H9 (cell line): ENCODE data around the gene CYP17A1. TPM values are rescaled to one million over a fixed set of nuclear protein-coding genes. Genes with fewer than 3 reads are reported as not detected.

Source experiments
- DNase-seq: peaks from one replicate; pipeline ENCODE4 v3.0.0-alpha.2; 2017
- H2AFZ ChIP-seq: one replicate; pipeline ENCODE4 v1.6.1; 2013; ENCODE audit warnings: mild to moderate bottlenecking, low read length, control low read depth, moderate library complexity
- H2AK5ac ChIP-seq: 2 replicates; pipeline ENCODE4 v1.6.1; 2013; ENCODE audit warnings: low read length, control low read depth, mixed read lengths; ENCODE audit not compliant: insufficient read length
- H2BK120ac ChIP-seq: one replicate; pipeline ENCODE4 v1.6.1; 2013; ENCODE audit warnings: low read depth, mild to moderate bottlenecking, low read length, control low read depth, inconsistent platforms; ENCODE audit not compliant: poor library complexity, severe bottlenecking
- H2BK12ac ChIP-seq: 2 replicates; pipeline ENCODE4 v1.6.1; 2013; ENCODE audit warnings: low read length, control low read depth, mixed read lengths, low read depth; ENCODE audit not compliant: insufficient read length
- H2BK15ac ChIP-seq: 2 replicates; pipeline ENCODE4 v1.6.1; 2013; ENCODE audit warnings: low read depth, low read length, control low read depth
- H2BK20ac ChIP-seq: one replicate; pipeline ENCODE4 v1.6.1; 2013; ENCODE audit warnings: low read depth, mild to moderate bottlenecking, low read length, control low read depth, inconsistent platforms; ENCODE audit not compliant: poor library complexity, severe bottlenecking
- H2BK5ac ChIP-seq: 2 replicates; pipeline ENCODE4 v1.6.1; 2013; ENCODE audit warnings: low read length, control low read depth, mixed read lengths; ENCODE audit not compliant: insufficient read length
- H3K14ac ChIP-seq: 2 replicates; pipeline ENCODE4 v1.6.1; 2013; ENCODE audit warnings: low read length, control low read depth; ENCODE audit not compliant: insufficient read depth
- H3K18ac ChIP-seq: 2 replicates; pipeline ENCODE4 v1.6.1; 2013; ENCODE audit warnings: low read depth, mild to moderate bottlenecking, mixed read lengths, low read length, control low read depth; ENCODE audit not compliant: insufficient read length
- H3K23ac ChIP-seq: 2 replicates; pipeline ENCODE4 v1.6.1; 2013; ENCODE audit warnings: low read length, control low read depth, mixed read lengths, low read depth; ENCODE audit not compliant: insufficient read length
- H3K23me2 ChIP-seq: 2 replicates; pipeline ENCODE4 v1.6.1; 2013; ENCODE audit warnings: low read depth, mild to moderate bottlenecking, mixed read lengths, low read length, control low read depth; ENCODE audit not compliant: insufficient read length, poor library complexity, severe bottlenecking
- H3K27ac ChIP-seq: 2 replicates; pipeline ENCODE4 v1.5.1; 2013; ENCODE audit warnings: low read length, control low read depth, mixed read lengths, low read depth; ENCODE audit not compliant: insufficient read length
- H3K27me3 ChIP-seq: 2 replicates; pipeline ENCODE4 v1.6.1; 2013; ENCODE audit warnings: low read length, control low read depth, inconsistent platforms; ENCODE audit not compliant: insufficient read depth
- H3K4ac ChIP-seq: 2 replicates; pipeline ENCODE4 v1.6.1; 2013; ENCODE audit warnings: low read depth, mild to moderate bottlenecking, control low read depth, inconsistent platforms, low read length, moderate library complexity
- H3K4me1 ChIP-seq: 2 replicates; pipeline ENCODE4 v1.6.1; 2013; ENCODE audit warnings: low read length, control low read depth, inconsistent platforms; ENCODE audit not compliant: insufficient read depth
- H3K4me2 ChIP-seq: 2 replicates; pipeline ENCODE4 v1.6.1; 2013; ENCODE audit warnings: low read length, control low read depth, mixed read lengths; ENCODE audit not compliant: insufficient read length, insufficient read depth
- H3K56ac ChIP-seq: 2 replicates; pipeline ENCODE4 v1.6.1; 2013; ENCODE audit warnings: low read depth, mild to moderate bottlenecking, mixed read lengths, low read length, control low read depth; ENCODE audit not compliant: insufficient read length
- H3K79me1 ChIP-seq: 2 replicates; pipeline ENCODE4 v1.6.1; 2013; ENCODE audit warnings: low read depth, mild to moderate bottlenecking, moderate library complexity, low read length, control low read depth, inconsistent platforms; ENCODE audit not compliant: insufficient read depth, poor library complexity, severe bottlenecking
- H3K79me2 ChIP-seq: 2 replicates; pipeline ENCODE4 v1.6.1; 2013; ENCODE audit warnings: low read length, control low read depth, inconsistent platforms; ENCODE audit not compliant: insufficient read depth
- H3K9ac ChIP-seq: 2 replicates; pipeline ENCODE4 v1.6.1; 2013; ENCODE audit warnings: low read length, control low read depth, mixed read lengths; ENCODE audit not compliant: insufficient read length; ENCODE audit errors: extremely low read depth
- H3K9me3 ChIP-seq: one replicate; pipeline ENCODE4 v1.6.1; 2013; ENCODE audit warnings: low read depth, low read length, inconsistent platforms; ENCODE audit not compliant: control insufficient read depth
- H3T11ph ChIP-seq: one replicate; pipeline ENCODE4 v1.6.1; 2013; ENCODE audit warnings: mild to moderate bottlenecking, low read length, control low read depth, inconsistent platforms
- H4K20me1 ChIP-seq: one replicate; pipeline ENCODE4 v1.6.1; 2013; ENCODE audit not compliant: control insufficient read depth, insufficient read length, insufficient read depth
- H4K5ac ChIP-seq: 2 replicates; pipeline ENCODE4 v1.6.1; 2013; ENCODE audit warnings: low read depth, mild to moderate bottlenecking, mixed read lengths, low read length, control low read depth; ENCODE audit not compliant: insufficient read length
- H4K8ac ChIP-seq: replicated peaks from 2 replicates; pipeline ENCODE4 v1.6.1; 2013; ENCODE audit warnings: low read length, control low read depth, mixed read lengths, low read depth; ENCODE audit not compliant: insufficient read length
- H4K91ac ChIP-seq: 2 replicates; pipeline ENCODE4 v1.6.1; 2013; ENCODE audit warnings: low read depth, mild to moderate bottlenecking, moderate library complexity, mixed read lengths, low read length, control low read depth; ENCODE audit not compliant: insufficient read length
- H3K27ac Mint-ChIP-seq, 3 experiments: 2 replicates in 2 of 3; 3 replicates in 1 of 3; pipeline ENCODE4 v1.8.0; 2020 to 2021; ENCODE audit warnings: mixed read lengths in 3 of 3, mild to moderate bottlenecking in 1 of 3, moderate library complexity in 1 of 3
- H3K27me3 Mint-ChIP-seq: 2 replicates; pipeline ENCODE4 v1.8.0; 2021; ENCODE audit warnings: low read depth, mild to moderate bottlenecking, moderate library complexity, mixed read lengths
- H3K36me3 Mint-ChIP-seq, 3 experiments: 2 replicates in 2 of 3; 3 replicates in 1 of 3; pipeline ENCODE4 v1.8.0; 2020 to 2021; ENCODE audit warnings: low read depth in 3 of 3, mixed read lengths in 3 of 3; ENCODE audit not compliant: insufficient read depth in 1 of 3
- H3K4me1 Mint-ChIP-seq, 2 experiments: 2 replicates each; pipeline ENCODE4 v1.8.0; 2020; ENCODE audit warnings: mixed read lengths in 2 of 2
- H3K4me3 Mint-ChIP-seq, 2 experiments: 2 replicates in 1 of 2; 3 replicates in 1 of 2; pipeline ENCODE4 v1.8.0; 2020 to 2021; ENCODE audit warnings: mild to moderate bottlenecking in 2 of 2, mixed read lengths in 2 of 2, moderate library complexity in 1 of 2
- H3K9me3 Mint-ChIP-seq, 2 experiments: 2 replicates in 1 of 2; 3 replicates in 1 of 2; pipeline ENCODE4 v1.8.0; 2020; ENCODE audit warnings: mild to moderate bottlenecking in 2 of 2, mixed read lengths in 2 of 2, moderate library complexity in 1 of 2
- WGBS: extraction: QIAGEN DNeasy Blood & Tissue Kit; methylation state at CpG from one replicate; pipeline ENCODE4 v1.1.7; 2013; ENCODE audit warnings: missing lambda C conversion rate, low lambda C conversion rate, mixed read lengths; ENCODE audit not compliant: insufficient read length; ENCODE audit errors: extremely low coverage; 5-methylcytosine and 5-hydroxymethylcytosine counted together
- total RNA-seq: library from RNA; stranded (reverse); gene quantifications from 2 replicates; pipeline ENCODE4 v1.2.1, GENCODE V29; 2021
- TF ChIP-seq, protein P1 (sequence below): fragments of 200-600 bp; sonication (generic); conservative IDR thresholded peaks from 3 replicates; pipeline ENCODE4 v1.8.0; 2021; ENCODE audit warnings: antibody characterized with exemption, mild to moderate bottlenecking

The CYP17A1 gene
- total RNA-seq, 1 experiment from 2014 or later = not detected

- H3K27ac Mint-ChIP-seq = peak within 1 kb of the TSS in 2 of 3 experiments; percentile 43 to 95; a peak in 4 of 7 replicates
- peak within 1 kb of the TSS; percentile 96 for H3K18ac ChIP-seq
- H4K91ac ChIP-seq = no peak within 1 kb of the TSS
- no peak within 1 kb of the TSS for H2BK20ac ChIP-seq
- no peak within 1 kb of the TSS for H3K4ac ChIP-seq
- H3K27ac ChIP-seq = no peak within 1 kb of the TSS
- H3T11ph ChIP-seq = peak within 1 kb of the TSS; percentile 24
- TF ChIP-seq, protein P1, sequence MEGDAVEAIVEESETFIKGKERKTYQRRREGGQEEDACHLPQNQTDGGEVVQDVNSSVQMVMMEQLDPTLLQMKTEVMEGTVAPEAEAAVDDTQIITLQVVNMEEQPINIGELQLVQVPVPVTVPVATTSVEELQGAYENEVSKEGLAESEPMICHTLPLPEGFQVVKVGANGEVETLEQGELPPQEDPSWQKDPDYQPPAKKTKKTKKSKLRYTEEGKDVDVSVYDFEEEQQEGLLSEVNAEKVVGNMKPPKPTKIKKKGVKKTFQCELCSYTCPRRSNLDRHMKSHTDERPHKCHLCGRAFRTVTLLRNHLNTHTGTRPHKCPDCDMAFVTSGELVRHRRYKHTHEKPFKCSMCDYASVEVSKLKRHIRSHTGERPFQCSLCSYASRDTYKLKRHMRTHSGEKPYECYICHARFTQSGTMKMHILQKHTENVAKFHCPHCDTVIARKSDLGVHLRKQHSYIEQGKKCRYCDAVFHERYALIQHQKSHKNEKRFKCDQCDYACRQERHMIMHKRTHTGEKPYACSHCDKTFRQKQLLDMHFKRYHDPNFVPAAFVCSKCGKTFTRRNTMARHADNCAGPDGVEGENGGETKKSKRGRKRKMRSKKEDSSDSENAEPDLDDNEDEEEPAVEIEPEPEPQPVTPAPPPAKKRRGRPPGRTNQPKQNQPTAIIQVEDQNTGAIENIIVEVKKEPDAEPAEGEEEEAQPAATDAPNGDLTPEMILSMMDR = no peak
- no peaks in the 10 kb centered on the region for H3K9me3 Mint-ChIP-seq
- no peak within 1 kb of the TSS for H4K8ac ChIP-seq
- peak within 1 kb of the TSS; percentile 79 for H2BK120ac ChIP-seq
- no peaks in the 10 kb centered on the region for H3K79me2 ChIP-seq
- peaks cover 15 to 17% of the 10 kb centered on the region in 2 experiments for H3K4me1 Mint-ChIP-seq
- peak within 1 kb of the TSS; percentile 98 for H3K14ac ChIP-seq
- no peaks in the 10 kb centered on the region; the same call in 1 of the 2 replicates for H3K27me3 ChIP-seq
- H3K36me3 Mint-ChIP-seq = no peaks in the 10 kb centered on the region; a peak in 3 of 7 replicates
- peak within 1 kb of the TSS; percentile 0 for H2AFZ ChIP-seq
- peaks cover 6% of the 10 kb centered on the region for H3K23me2 ChIP-seq
- H2BK15ac ChIP-seq = no peak within 1 kb of the TSS
- no peak within 1 kb of the TSS for H2BK12ac ChIP-seq
- no peaks in the 10 kb centered on the region for H3K9me3 ChIP-seq
- H3K56ac ChIP-seq = no peak within 1 kb of the TSS
- no peaks in the 10 kb centered on the region for H3K79me1 ChIP-seq
- peak within 1 kb of the TSS; percentile 79 to 91 for H3K4me3 Mint-ChIP-seq
- peaks cover 2% of the 10 kb centered on the region; the same call in 1 of the 2 replicates for H3K27me3 Mint-ChIP-seq
- no peak within 1 kb of the TSS for H3K23ac ChIP-seq
- H2BK5ac ChIP-seq = no peak within 1 kb of the TSS
- peak within 1 kb of the TSS; percentile 70 for H3K4me2 ChIP-seq
- no peak within 1 kb of the TSS for H2AK5ac ChIP-seq
- H3K9ac ChIP-seq = peak within 1 kb of the TSS; percentile 88
- H4K5ac ChIP-seq = peak within 1 kb of the TSS; percentile 34
- no peaks in the 10 kb centered on the region; the same call in 1 of the 2 replicates for H3K4me1 ChIP-seq
- peak; percentile 83 for DNase-seq
- no CpG with 5 or more reads among the region's 63 CpGs for WGBS
- H4K20me1 ChIP-seq = no peaks in the 10 kb centered on the region
These were observed 32.3 kb upstream of the CYP17A1 start, which contains the start of gene AS3MT for GRCh38 chr10:102869258-102870198. TSS of gene AS3MT (plus strand) at chr10:102869470. CDS start at chr10:102869593, 123 bp downstream.
